Pancreas (tissue), 10 donors: Measurements from ENCODE around the gene LRRC49. TPM values are rescaled to one million over a fixed set of nuclear protein-coding genes. Genes with fewer than 3 reads are reported as not detected.

Source experiments
- ATAC-seq, 4 donors: fragments of 200-7000 bp; cut with Tn5 transposase; one replicate each; pipeline versions ENCODE4 v1.8.0 to v1.9.1; 2020; ENCODE audit warnings: mild to moderate bottlenecking in 4 of 4, moderate library complexity in 4 of 4
- DNase-seq, 6 donors: peaks; one replicate each; pipeline ENCODE4 v3.0.0-alpha.2; 2020
- FAIRE-seq: peaks from 2 replicates; lab custom pipeline; 2012; peaks lifted over from hg19 to GRCh38; lab: Jason Lieb, UNC
- H3K27ac ChIP-seq, 4 donors: fragments of 200-600 bp; sonication (generic); 1 replicate in 3 of 4; 2 replicates in 1 of 4; pipeline versions ENCODE4 v1.5.0 to v1.8.0; 2020
- H3K27me3 ChIP-seq, 4 donors: fragments of 200-600 bp; one replicate each; pipeline ENCODE4 v1.8.0; 2021
- H3K36me3 ChIP-seq, 3 donors: fragments of 200-600 bp; sonication (generic) in 1 of 3; one replicate each; pipeline versions ENCODE4 v1.5.0 to v1.8.0; 2020 to 2021
- H3K4me1 ChIP-seq, 3 donors: fragments of 200-600 bp; one replicate each; pipeline ENCODE4 v1.8.0; 2021
- H3K4me3 ChIP-seq, 4 donors: fragments of 200-600 bp; sonication (generic) in 2 of 4; one replicate each; pipeline versions ENCODE4 v1.5.0 to v1.8.0; 2020 to 2021
- H3K9me3 ChIP-seq, 4 donors: fragments of 200-600 bp; one replicate each; pipeline ENCODE4 v1.8.0; 2021
- WGBS, 2 donors: extraction: QIAGEN DNeasy Blood & Tissue Kit; methylation state at CpG; one replicate each; pipeline ENCODE4 v1.1.7; 2013; 5-methylcytosine and 5-hydroxymethylcytosine counted together
- intact Hi-C, 3 donors: fragments of 100-400 bp; cut with DNase I; formaldehyde crosslinking; loops; one replicate each; pipeline versions ENCODE4 v1.11.1 to v1.14.2; 2022
- polyA plus RNA-seq, 2 donors: library from polyadenylated mRNA; stranded (reverse); fragments of 200-250 nt; gene quantifications; one replicate each; pipeline ENCODE4 v1.2.3, GENCODE V29; 2013
- total RNA-seq, 6 donors: library from RNA; stranded (reverse); fragmentation: NEBNext Ultra II Directional in 4 of 6; extraction: Animal tissue kit (Norgen Biotek cat#: 25700) in 4 of 6; gene quantifications; one replicate each; pipeline versions ENCODE4 v1.2.1 to v1.2.4, GENCODE V29; 2021 to 2023
- TF ChIP-seq, protein P1 (sequence below), 4 donors: fragments of 200-600 bp; sonication (generic) in 3 of 4; IDR thresholded peaks; one replicate each; pipeline versions ENCODE4 v1.5.0 to v1.8.0; 2021; ENCODE audit warnings: antibody characterized with exemption in 4 of 4
- donor health status: healthy with polysubstance abuse.
- donor health status: DM: no; HTN: no; CAD: no; lungs with moderate emphysema.
- donor health status: DM: no; HTN: no; CAD: no.
- donor health status: control.
- donor health status: control.
- donor health status: Bipolar disorder and iron deficiency.
- donor health status: DM: yes; HTN: yes; CAD: no.
- donor health status: DM: no; HTN: no; CAD: no.
- donor health status: DM: no; HTN: no; CAD: no.
- donor health status: DM: yes; HTN: yes; CAD: no.

LRRC49 gene
- total and polyA plus RNA-seq, 8 donors, result 1.7 to 6.4 (median 4.0) TPM

GRCh38 chr15:70876011-70876410, 16.6 kb upstream of the LRRC49 start:
- WGBS, 2 donors, result 48 to 53% methylated on average over 3 of the region's 3 CpGs
- DNase-seq (no peak), FAIRE-seq (no peak), ATAC-seq (no peak)
- Histone ChIP-seq H3K27me3 (no peaks in the 10 kb centered on the region), H3K9me3 (no peaks in the 10 kb centered on the region), H3K36me3 (no peaks in the 10 kb centered on the region), H3K27ac (no peak overlapping the region), H3K4me3 (no peak overlapping the region), H3K4me1 (no peaks in the 10 kb centered on the region)
- TF ChIP-seq, protein P1, sequence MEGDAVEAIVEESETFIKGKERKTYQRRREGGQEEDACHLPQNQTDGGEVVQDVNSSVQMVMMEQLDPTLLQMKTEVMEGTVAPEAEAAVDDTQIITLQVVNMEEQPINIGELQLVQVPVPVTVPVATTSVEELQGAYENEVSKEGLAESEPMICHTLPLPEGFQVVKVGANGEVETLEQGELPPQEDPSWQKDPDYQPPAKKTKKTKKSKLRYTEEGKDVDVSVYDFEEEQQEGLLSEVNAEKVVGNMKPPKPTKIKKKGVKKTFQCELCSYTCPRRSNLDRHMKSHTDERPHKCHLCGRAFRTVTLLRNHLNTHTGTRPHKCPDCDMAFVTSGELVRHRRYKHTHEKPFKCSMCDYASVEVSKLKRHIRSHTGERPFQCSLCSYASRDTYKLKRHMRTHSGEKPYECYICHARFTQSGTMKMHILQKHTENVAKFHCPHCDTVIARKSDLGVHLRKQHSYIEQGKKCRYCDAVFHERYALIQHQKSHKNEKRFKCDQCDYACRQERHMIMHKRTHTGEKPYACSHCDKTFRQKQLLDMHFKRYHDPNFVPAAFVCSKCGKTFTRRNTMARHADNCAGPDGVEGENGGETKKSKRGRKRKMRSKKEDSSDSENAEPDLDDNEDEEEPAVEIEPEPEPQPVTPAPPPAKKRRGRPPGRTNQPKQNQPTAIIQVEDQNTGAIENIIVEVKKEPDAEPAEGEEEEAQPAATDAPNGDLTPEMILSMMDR (IDR thresholded peaks at IDR 0.05), result no peak
- intact Hi-C loops, result loop anchor here in 1 of 3 donors (10.0 kb wide), 1 partner anchor 51 kb away; no protein-coding TSS in a partner anchor

DNA sequence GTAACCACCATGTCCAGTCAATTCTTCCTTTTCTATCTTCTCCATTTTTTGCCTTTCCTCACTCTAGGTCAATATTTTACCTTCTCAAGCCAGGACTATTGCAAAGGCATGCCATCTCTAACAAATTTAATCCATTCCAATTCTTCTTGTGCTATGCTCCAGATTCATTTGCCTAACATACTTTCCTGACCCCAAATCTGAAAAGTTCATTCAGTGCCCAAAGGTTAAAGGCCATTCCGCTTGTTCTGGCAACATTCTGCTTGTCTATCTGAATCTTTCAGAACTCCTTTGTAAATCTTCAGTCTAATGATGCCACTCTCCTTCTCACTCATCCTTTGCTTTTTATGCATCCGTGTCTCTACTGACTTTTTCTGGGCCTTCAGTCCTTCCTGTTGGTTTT, 15.9 kb upstream of the LRRC49 start:
- TF ChIP-seq, protein P1 (IDR thresholded peaks at IDR 0.05), result no peak
- H3K4me1 ChIP-seq, result no peaks in the 10 kb centered on the region
- H3K9me3 ChIP-seq, result no peaks in the 10 kb centered on the region
- WGBS, 2 donors, result 50 to 58% methylated on average over 2 of the region's 2 CpGs
- intact Hi-C loops, result loop anchor here in 1 of 3 donors (10.0 kb wide), 1 partner anchor 52 kb away; no protein-coding TSS in a partner anchor
- no peak overlapping the region for H3K4me3 ChIP-seq
- ATAC-seq (no peak), FAIRE-seq (no peak), DNase-seq (no peak)
- no peak overlapping the region for H3K27ac ChIP-seq
- H3K27me3 ChIP-seq, result no peaks in the 10 kb centered on the region
- no peaks in the 10 kb centered on the region for H3K36me3 ChIP-seq

DNA sequence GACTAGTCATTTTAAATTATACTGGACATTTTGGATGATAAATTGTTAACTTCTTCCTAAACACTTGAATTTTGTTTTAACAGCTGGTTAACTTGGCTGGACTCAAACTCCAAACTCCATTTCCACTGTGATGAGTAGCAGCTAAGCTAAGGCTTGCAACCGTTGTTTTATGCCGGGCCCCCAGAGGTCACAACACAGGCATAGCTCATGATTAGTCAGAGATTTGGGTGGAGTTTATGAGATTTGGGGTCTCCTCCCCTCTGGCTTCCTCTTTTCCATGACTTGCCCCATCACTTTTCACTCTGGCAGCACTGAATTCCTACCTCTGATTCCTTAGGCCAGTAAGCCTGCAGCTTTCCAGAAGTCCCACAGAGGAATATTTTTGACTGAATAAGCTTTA, 13.2 kb upstream of the LRRC49 start:
- no peaks in the 10 kb centered on the region for H3K9me3 ChIP-seq
- no peak overlapping the region for H3K27ac ChIP-seq
- FAIRE-seq, result no peak
- TF ChIP-seq, protein P1 (IDR thresholded peaks at IDR 0.05), result no peak
- ATAC-seq, result no peak
- intact Hi-C loops, result loop anchor here in 1 of 3 donors (10.0 kb wide), 1 partner anchor 55 kb away; no protein-coding TSS in a partner anchor
- no peaks in the 10 kb centered on the region for H3K27me3 ChIP-seq
- no peaks in the 10 kb centered on the region for H3K36me3 ChIP-seq
- WGBS, 2 donors, result 64 to 68% methylated on average over 2 of the region's 2 CpGs
- H3K4me1 ChIP-seq, result no peaks in the 10 kb centered on the region
- DNase-seq, result no peak
- H3K4me3 ChIP-seq, result no peak overlapping the region

DNA sequence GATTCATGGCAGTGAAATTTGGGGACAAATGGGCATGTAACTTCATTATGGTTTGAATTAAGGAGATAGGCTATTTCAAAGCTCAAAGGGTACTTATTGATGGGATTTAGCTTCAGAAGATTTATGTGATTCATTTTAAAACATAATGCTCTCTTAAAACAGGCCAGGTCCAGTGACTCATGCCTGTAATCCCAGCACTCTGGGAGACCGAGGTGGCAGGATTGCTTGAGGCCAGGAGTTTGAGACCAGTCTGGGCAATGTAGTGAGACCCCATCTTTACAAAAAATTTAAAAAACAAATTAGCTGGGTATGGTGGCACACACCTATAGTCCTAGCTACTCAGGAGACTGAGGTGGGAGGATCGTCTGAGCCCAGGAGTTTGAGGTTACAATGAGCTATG, 11.8 kb upstream of the LRRC49 start:
- Histone ChIP-seq H3K27me3 (no peaks in the 10 kb centered on the region), H3K4me3 (no peak overlapping the region), H3K4me1 (no peaks in the 10 kb centered on the region), H3K9me3 (no peaks in the 10 kb centered on the region), H3K36me3 (no peaks in the 10 kb centered on the region), H3K27ac (no peak overlapping the region)
- WGBS, 2 donors, result 77 to 94% methylated on average over 2 of the region's 2 CpGs
- intact Hi-C loops, result no loop called here
- TF ChIP-seq, protein P1 (IDR thresholded peaks at IDR 0.05), result no peak
- ATAC-seq (no peak), DNase-seq (no peak), FAIRE-seq (no peak)

GRCh38 chr15:70882361-70882760, 10.3 kb upstream of the LRRC49 start:
- TF ChIP-seq, protein P1 (IDR thresholded peaks at IDR 0.05), result no peak
- no peak overlapping the region for H3K27ac ChIP-seq
- H3K9me3 ChIP-seq, result no peaks in the 10 kb centered on the region
- H3K4me3 ChIP-seq, result no peak overlapping the region
- 78 to 82% methylated on average over 2 of the region's 2 CpGs for WGBS, 2 donors
- H3K4me1 ChIP-seq, result no peaks in the 10 kb centered on the region
- no peak for DNase-seq
- no peaks in the 10 kb centered on the region for H3K36me3 ChIP-seq
- H3K27me3 ChIP-seq, result no peaks in the 10 kb centered on the region
- no peak for FAIRE-seq
- intact Hi-C loops, result no loop called here
- no peak for ATAC-seq
